GM10847 (cell line): ENCODE measurements around the gene BCCIP.

ENCODE experiments used
- POLR2A ChIP-seq: IDR thresholded peaks from 2 replicates; pipeline ENCODE4 v1.6.1; 2011; ENCODE audit not compliant: insufficient read length; ENCODE audit errors: extremely low read depth

Gene BCCIP

DNA sequence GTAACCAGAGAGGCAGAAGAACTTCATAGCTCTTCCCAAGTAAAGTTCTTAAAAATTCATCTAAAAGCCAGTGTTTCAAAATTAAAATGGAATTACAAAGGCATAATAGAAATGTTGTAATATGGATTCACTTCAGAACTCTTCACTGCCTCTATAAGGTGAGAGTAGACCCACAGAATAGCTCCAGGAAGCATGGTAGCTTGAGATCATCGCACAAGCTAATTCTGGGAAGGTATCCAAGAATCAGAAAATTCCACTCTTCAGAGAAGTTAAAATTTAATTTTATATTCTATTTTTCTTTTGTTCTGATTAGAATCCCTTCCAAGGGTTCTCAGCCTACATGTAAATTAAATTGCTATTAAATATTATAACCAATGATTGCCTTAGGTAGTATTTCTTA, 59.2 kb downstream of the BCCIP start:
- TF ChIP-seq POLR2A = no peak

- no peak for TF ChIP-seq POLR2A
Observed at GRCh38 chr10:125883211-125883610, 59.9 kb downstream of the BCCIP start.
